K562 (cell line): ENCODE results near the gene B3GAT1. TPM values are rescaled to one million over a fixed set of nuclear protein-coding genes. Genes with fewer than 3 reads are reported as not detected.

Source experiments
- ATAC-seq: fragments of 200-7000 bp; cut with Tn5 transposase; 3 replicates; pipeline ENCODE4 v1.9.1; 2020; ENCODE audit warnings: moderate library complexity
- BruUV-seq: library from RNA; stranded (reverse); fragments of 400-500 nt; replicated peaks from 2 replicates; lab custom pipeline; 2021; lab: Mats Ljungman, UMichigan
- CTCF ChIA-PET: fragments of 300-600 bp; formaldehyde crosslinking; extraction: SDS; loops from one replicate; lab custom pipeline; 2021; ENCODE audit warnings: low intra/inter-chr PET ratio; lab: Yijun Ruan, JAX
- POLR2A ChIA-PET: fragments of 300-600, 350-650 bp; sonication (Branson Sonifier 250); formaldehyde crosslinking; extraction: SDS; loops from one replicate; lab custom pipeline; 2021; ENCODE audit warnings: antibody characterized with exemption, inconsistent platforms; lab: Yijun Ruan, JAX
- DNase-seq, 4 experiments: peaks; one replicate each; pipeline versions ENCODE4 v3.0.0 to v3.0.0-alpha.2; 2011 to 2018; ENCODE audit warnings: low spot score in 3 of 4, mixed read lengths in 3 of 4; ENCODE audit errors: extremely low read depth in 1 of 4
- FAIRE-seq: peaks from 2 replicates; lab custom pipeline; 2011; peaks lifted over from hg19 to GRCh38; lab: Jason Lieb, UNC
- H2AFZ ChIP-seq: 2 replicates; pipeline ENCODE4 v1.6.0; 2011; ENCODE audit warnings: low read depth, low read length, control low read depth, inconsistent platforms
- H3K27ac ChIP-seq: fragments of 200-600 bp; 3 replicates; pipeline ENCODE4 v1.8.0; 2011; ENCODE audit warnings: low read depth, mild to moderate bottlenecking, control low read depth, inconsistent platforms, low read length, moderate library complexity, mixed read lengths; ENCODE audit errors: extremely low read depth
- H3K27me3 ChIP-seq, 2 experiments: fragments of 300-600 bp in 1 of 2; 2 replicates in 1 of 2; 3 replicates in 1 of 2; pipeline versions ENCODE4 v1.6.0 to v1.8.0; 2011; ENCODE audit warnings: inconsistent platforms in 2 of 2, low read length in 2 of 2, mild to moderate bottlenecking in 1 of 2, mixed read lengths in 1 of 2, moderate library complexity in 1 of 2; ENCODE audit not compliant: control insufficient read depth in 2 of 2, insufficient read depth in 2 of 2
- H3K36me3 ChIP-seq: fragments of 300-600 bp; 3 replicates; pipeline ENCODE4 v1.8.0; 2011; ENCODE audit warnings: mild to moderate bottlenecking, low read length, inconsistent platforms; ENCODE audit not compliant: control insufficient read depth, insufficient read depth
- H3K4me1 ChIP-seq, 2 experiments: fragments of 200-600 bp in 1 of 2; replicated peaks in 1 of 2; 2 replicates in 1 of 2; 3 replicates in 1 of 2; pipeline versions ENCODE4 v1.5.1 to v1.8.0; 2011; ENCODE audit warnings: inconsistent platforms in 2 of 2, low read length in 2 of 2, mild to moderate bottlenecking in 1 of 2, mixed read lengths in 1 of 2, moderate library complexity in 1 of 2; ENCODE audit not compliant: control insufficient read depth in 2 of 2, insufficient read depth in 2 of 2
- H3K4me2 ChIP-seq: 2 replicates; pipeline ENCODE4 v1.6.1; 2011; ENCODE audit warnings: low read length, control low read depth, inconsistent platforms, mixed read lengths; ENCODE audit not compliant: insufficient read depth
- H3K4me3 ChIP-seq: fragments of 200-600 bp; sonication (generic), shearing (Covaris generic); 2 replicates; pipeline ENCODE4 v1.5.1; 2016; ENCODE audit warnings: control low read depth, inconsistent platforms
- H3K79me2 ChIP-seq: fragments of 200-600 bp; 3 replicates; pipeline ENCODE4 v1.8.0; 2011; ENCODE audit warnings: low read length, inconsistent platforms; ENCODE audit not compliant: control insufficient read depth, insufficient read depth
- H3K9ac ChIP-seq, 2 experiments: 2 replicates each; pipeline versions ENCODE4 v1.6.0 to v1.6.1; 2011; ENCODE audit warnings: low read depth in 2 of 2, low read length in 2 of 2, control low read depth in 1 of 2, inconsistent platforms in 1 of 2, mild to moderate bottlenecking in 1 of 2, mixed read lengths in 1 of 2; ENCODE audit not compliant: insufficient read depth in 1 of 2
- H3K9me1 ChIP-seq: one replicate; pipeline ENCODE4 v1.6.0; 2011; ENCODE audit warnings: inconsistent platforms, mild to moderate bottlenecking, low read length, moderate library complexity; ENCODE audit not compliant: control insufficient read depth, insufficient read depth
- H3K9me3 ChIP-seq: replicated peaks from 2 replicates; pipeline ENCODE4 v1.5.1; 2011; ENCODE audit warnings: low read depth, low read length, inconsistent platforms; ENCODE audit not compliant: control insufficient read depth, insufficient read depth
- H4K20me1 ChIP-seq: replicated peaks from 2 replicates; pipeline ENCODE4 v1.6.1; 2011; ENCODE audit warnings: low read length, inconsistent platforms, mixed read lengths; ENCODE audit not compliant: control insufficient read depth, insufficient read depth
- SMARCA4 ChIP-seq: fragments of 450-650 bp; IDR thresholded peaks from 2 replicates; pipeline ENCODE4 v1.6.1; 2016
- SRSF9 ChIP-seq: fragments of 200-400 bp; formaldehyde crosslinking; IDR thresholded peaks from 2 replicates; pipeline ENCODE4 v1.6.1; 2017; ENCODE audit warnings: low read depth, low read length, borderline replicate concordance
- TARDBP ChIP-seq: fragments of 450-650 bp; IDR thresholded peaks from 2 replicates; pipeline ENCODE4 v1.6.1; 2016
- THRAP3 ChIP-seq: fragments of 450-650 bp; IDR thresholded peaks from 2 replicates; pipeline ENCODE4 v1.6.1; 2016; ENCODE audit warnings: mild to moderate bottlenecking, inconsistent platforms, borderline replicate concordance
- ZNF57 ChIP-seq: fragments of 450-650 bp; formaldehyde crosslinking; IDR thresholded peaks from 2 replicates; pipeline ENCODE4 v1.4.0; 2020; ENCODE audit warnings: mild to moderate bottlenecking, moderate library complexity
- WGBS: fragments of 100-300 bp; shearing (Covaris generic); methylation state at CpG from one replicate; pipeline ENCODE4 v1.1.6; 2016; ENCODE audit warnings: low coverage, mixed read lengths; ENCODE audit not compliant: insufficient coverage; ENCODE audit errors: missing lambda C conversion rate; 5-methylcytosine and 5-hydroxymethylcytosine counted together
- in situ Hi-C: fragments of 300-500 bp; cut with MboI; formaldehyde crosslinking; loops from 4 replicates; pipeline ENCODE4 v1.15.0; 2018; ENCODE audit warnings: inconsistent platforms, mixed read lengths
- intact Hi-C: fragments of 100-400 bp; cut with micrococcal nuclease; formaldehyde crosslinking; loops from 2 replicates; pipeline ENCODE4 v1.14.2; 2022
- polyA plus RNA-seq, 8 experiments: library from polyadenylated mRNA; depleted of rRNA in 4 of 8; stranded (reverse) in 5 of 8; unstranded in 3 of 8; fragments of >200 nt; fragmentation: Nextera tagmentation in 2 of 8; fragmentation: Illumina TruSeq in 1 of 8; extraction: Ambion mirVana in 2 of 8; extraction: Trizol in 1 of 8; gene quantifications; 2 replicates each; pipeline versions ENCODE4 v1.2.1 to v1.2.3, GENCODE V29; 2011 to 2014; ENCODE audit warnings: inconsistent platforms in 1 of 8, missing spikeins in 1 of 8
- total RNA-seq, 7 experiments: library from RNA; depleted of rRNA in 6 of 7; stranded (reverse); fragments of >200 nt in 6 of 7; fragmentation: Illumina TruSeq in 2 of 7; extraction: Trizol in 2 of 7; gene quantifications; 2 replicates each; pipeline versions ENCODE4 v1.2.1 to v1.2.3, GENCODE V29; 2011 to 2021; ENCODE audit warnings: low replicate concordance in 1 of 7
- TF ChIP-seq, protein P1 (sequence below), 2 experiments: fragments of 200-800 bp in 1 of 2; sonication (Bioruptor generic) in 1 of 2; sonication (generic) in 1 of 2; formaldehyde crosslinking in 1 of 2; IDR thresholded peaks in 1 of 2; conservative IDR thresholded peaks in 1 of 2; 2 replicates each; pipeline versions ENCODE4 v1.5.0 to v1.6.1; 2016 to 2020; ENCODE audit warnings: missing compliant biosample characterization in 1 of 2, missing genetic modification characterization in 1 of 2, missing genetic modification reagents in 1 of 2
- TF ChIP-seq, protein P2 (sequence below): fragments of 250-450 bp; sonication (Bioruptor Pico); IDR thresholded peaks from 2 replicates; pipeline ENCODE4 v1.5.0; 2021; ENCODE audit warnings: mild to moderate bottlenecking, moderate library complexity
- TF ChIP-seq, protein P3 (sequence below): sonication (generic); formaldehyde crosslinking; IDR thresholded peaks from 2 replicates; pipeline ENCODE4 v1.8.1; 2023; ENCODE audit warnings: mild to moderate bottlenecking, missing genetic modification reagents
- TF ChIP-seq, protein P4 (sequence below): fragments of 250-450 bp; sonication (Bioruptor Pico); IDR thresholded peaks from 2 replicates; pipeline ENCODE4 v1.4.0; 2020; ENCODE audit warnings: mild to moderate bottlenecking, moderate library complexity
- TF ChIP-seq, protein P5 (sequence below): fragments of 450-650 bp; IDR thresholded peaks from 2 replicates; pipeline ENCODE4 v1.6.1; 2016; ENCODE audit warnings: mild to moderate bottlenecking

B3GAT1 gene
- total and polyA plus RNA-seq, 9 of the 15 experiments (the other 6 are each of a cell fraction or from before 2014, with no cell fraction given) = 0.01 to 0.53 (median 0.14) TPM; not detected in 1

DNA sequence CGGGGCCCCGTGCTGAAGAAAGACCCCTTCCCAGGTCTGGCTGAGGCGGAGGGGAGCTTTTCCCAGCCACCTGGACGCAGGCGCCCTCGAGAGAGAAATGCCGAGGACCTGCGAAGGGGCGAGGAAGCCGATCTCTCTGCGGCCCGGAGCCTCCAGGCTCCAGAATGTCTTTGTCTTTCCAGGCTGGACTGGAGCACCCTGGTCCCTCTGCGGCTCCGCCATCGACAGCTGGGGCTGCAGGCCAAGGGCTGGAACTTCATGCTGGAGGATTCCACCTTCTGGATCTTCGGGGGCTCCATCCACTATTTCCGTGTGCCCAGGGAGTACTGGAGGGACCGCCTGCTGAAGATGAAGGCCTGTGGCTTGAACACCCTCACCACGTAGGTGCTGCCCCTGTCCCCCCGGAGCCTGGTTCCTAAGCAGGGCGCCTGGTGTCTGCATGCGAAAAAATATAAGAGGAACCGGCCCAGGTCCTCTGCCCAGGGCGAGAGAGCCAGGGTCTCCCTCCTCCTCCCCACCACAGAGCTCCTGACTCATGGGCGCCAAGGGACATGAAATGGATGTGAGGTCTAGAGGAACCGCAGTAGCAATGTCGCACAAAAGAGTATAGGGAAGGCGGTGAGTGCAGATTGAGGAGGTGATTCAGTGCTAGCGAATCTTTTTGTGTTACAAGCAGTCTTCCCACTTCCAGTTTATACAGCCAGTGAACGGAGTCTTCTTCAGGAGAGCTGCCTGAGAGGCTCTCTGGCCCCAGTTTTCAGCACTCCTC is 69.3 kb downstream of the B3GAT1 start:
- 82% methylated on average over 21 of the region's 30 CpGs for WGBS
- H3K27ac ChIP-seq = no peak overlapping the region
- in situ Hi-C loops = no loop called here
- H3K36me3 ChIP-seq = no peaks in the 10 kb centered on the region
- POLR2A ChIA-PET = no interaction called here
- no peaks in the 10 kb centered on the region for H3K9me1 ChIP-seq
- ATAC-seq (no peak), DNase-seq (no peak), FAIRE-seq (no peak)
- H3K9ac ChIP-seq = no peak overlapping the region
- no peaks in the 10 kb centered on the region for H3K9me3 ChIP-seq
- no peak overlapping the region for H2AFZ ChIP-seq
- H3K79me2 ChIP-seq = no peaks in the 10 kb centered on the region
- no peaks in the 10 kb centered on the region for H3K27me3 ChIP-seq
- CTCF ChIA-PET = no interaction called here
- H3K4me2 ChIP-seq = no peak overlapping the region
- no TSS peak for BruUV-seq
- H3K4me3 ChIP-seq = no peak overlapping the region
- intact Hi-C loops = no loop called here
- no peaks in the 10 kb centered on the region; a peak in 1 of 5 replicates for H3K4me1 ChIP-seq
- H4K20me1 ChIP-seq = no peaks in the 10 kb centered on the region
- TF ChIP-seq SMARCA4 (no peak), SRSF9 (no peak), THRAP3 (no peak), TARDBP (no peak), ZNF57 (CRISPR knock-in tag) (no peak)
- TF ChIP-seq, protein P1, sequence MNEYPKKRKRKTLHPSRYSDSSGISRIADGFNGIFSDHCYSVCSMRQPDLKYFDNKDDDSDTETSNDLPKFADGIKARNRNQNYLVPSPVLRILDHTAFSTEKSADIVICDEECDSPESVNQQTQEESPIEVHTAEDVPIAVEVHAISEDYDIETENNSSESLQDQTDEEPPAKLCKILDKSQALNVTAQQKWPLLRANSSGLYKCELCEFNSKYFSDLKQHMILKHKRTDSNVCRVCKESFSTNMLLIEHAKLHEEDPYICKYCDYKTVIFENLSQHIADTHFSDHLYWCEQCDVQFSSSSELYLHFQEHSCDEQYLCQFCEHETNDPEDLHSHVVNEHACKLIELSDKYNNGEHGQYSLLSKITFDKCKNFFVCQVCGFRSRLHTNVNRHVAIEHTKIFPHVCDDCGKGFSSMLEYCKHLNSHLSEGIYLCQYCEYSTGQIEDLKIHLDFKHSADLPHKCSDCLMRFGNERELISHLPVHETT (CRISPR knock-in tag; conservative IDR thresholded peaks at IDR 0.05 in 1 of 2, IDR thresholded peaks at IDR 0.05 in 1 of 2) = no peak
- TF ChIP-seq, protein P2, sequence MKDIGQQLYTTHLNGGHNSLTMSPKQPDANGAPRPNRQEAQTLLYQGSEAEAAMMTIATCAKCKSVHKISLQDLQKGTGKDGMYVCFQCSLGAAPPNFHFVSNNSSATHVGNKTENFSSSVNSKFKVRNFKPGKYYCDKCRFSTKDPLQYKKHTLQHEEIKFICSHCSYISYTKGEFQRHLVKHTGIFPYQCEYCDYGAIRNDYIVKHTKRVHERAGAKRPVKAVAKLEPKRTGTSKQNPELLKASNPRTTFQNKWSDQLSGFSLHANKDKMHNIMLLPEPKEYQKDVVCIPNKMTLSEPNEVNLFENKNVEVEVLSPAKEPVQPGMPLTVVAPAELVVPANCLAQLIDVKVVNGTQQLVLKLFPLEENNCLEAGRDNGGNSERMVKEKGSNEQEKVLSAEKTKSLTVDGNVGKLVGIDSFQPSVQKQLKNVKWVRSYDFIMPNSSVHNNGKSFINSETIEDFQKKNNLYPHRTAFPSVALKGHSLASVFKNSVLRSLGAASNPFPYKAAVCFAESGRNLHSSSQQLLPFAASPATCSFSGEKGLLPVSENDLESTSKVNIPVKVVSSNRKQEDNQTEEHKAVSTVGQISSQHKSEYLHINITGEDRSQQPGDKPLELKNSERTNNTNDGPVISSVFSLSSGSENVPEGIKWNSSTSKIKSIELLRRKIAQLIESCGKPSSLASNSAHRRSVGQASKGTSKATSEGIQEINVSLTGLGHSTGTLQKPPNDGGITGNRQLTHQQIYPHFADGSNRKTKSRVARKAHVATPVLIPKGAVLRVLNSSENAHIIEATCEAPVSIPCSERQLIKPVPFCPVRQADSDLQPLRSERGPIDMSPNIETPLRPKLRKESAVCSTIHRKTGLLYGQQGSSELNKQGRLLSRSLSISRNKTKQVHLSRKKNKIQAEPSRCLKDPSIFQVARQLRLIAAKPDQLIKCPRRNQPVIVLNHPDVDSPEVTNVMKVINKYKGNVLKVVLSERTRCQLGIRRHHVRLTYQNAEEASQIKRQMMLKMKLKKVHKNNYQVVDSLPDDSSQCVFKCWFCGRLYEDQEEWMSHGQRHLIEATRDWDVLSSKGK = no peak
- TF ChIP-seq, protein P3, sequence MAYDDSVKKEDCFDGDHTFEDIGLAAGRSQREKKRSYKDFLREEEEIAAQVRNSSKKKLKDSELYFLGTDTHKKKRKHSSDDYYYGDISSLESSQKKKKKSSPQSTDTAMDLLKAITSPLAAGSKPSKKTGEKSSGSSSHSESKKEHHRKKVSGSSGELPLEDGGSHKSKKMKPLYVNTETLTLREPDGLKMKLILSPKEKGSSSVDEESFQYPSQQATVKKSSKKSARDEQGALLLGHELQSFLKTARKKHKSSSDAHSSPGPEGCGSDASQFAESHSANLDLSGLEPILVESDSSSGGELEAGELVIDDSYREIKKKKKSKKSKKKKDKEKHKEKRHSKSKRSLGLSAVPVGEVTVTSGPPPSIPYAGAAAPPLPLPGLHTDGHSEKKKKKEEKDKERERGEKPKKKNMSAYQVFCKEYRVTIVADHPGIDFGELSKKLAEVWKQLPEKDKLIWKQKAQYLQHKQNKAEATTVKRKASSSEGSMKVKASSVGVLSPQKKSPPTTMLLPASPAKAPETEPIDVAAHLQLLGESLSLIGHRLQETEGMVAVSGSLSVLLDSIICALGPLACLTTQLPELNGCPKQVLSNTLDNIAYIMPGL (CRISPR knock-in tag) = no peak
- TF ChIP-seq, protein P4, sequence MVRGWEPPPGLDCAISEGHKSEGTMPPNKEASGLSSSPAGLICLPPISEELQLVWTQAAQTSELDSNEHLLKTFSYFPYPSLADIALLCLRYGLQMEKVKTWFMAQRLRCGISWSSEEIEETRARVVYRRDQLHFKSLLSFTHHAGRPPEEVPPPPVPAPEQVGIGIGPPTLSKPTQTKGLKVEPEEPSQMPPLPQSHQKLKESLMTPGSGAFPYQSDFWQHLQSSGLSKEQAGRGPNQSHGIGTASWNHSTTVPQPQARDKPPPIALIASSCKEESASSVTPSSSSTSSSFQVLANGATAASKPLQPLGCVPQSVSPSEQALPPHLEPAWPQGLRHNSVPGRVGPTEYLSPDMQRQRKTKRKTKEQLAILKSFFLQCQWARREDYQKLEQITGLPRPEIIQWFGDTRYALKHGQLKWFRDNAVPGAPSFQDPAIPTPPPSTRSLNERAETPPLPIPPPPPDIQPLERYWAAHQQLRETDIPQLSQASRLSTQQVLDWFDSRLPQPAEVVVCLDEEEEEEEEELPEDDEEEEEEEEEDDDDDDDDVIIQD (CRISPR knock-in tag) = no peak
- TF ChIP-seq, protein P5, sequence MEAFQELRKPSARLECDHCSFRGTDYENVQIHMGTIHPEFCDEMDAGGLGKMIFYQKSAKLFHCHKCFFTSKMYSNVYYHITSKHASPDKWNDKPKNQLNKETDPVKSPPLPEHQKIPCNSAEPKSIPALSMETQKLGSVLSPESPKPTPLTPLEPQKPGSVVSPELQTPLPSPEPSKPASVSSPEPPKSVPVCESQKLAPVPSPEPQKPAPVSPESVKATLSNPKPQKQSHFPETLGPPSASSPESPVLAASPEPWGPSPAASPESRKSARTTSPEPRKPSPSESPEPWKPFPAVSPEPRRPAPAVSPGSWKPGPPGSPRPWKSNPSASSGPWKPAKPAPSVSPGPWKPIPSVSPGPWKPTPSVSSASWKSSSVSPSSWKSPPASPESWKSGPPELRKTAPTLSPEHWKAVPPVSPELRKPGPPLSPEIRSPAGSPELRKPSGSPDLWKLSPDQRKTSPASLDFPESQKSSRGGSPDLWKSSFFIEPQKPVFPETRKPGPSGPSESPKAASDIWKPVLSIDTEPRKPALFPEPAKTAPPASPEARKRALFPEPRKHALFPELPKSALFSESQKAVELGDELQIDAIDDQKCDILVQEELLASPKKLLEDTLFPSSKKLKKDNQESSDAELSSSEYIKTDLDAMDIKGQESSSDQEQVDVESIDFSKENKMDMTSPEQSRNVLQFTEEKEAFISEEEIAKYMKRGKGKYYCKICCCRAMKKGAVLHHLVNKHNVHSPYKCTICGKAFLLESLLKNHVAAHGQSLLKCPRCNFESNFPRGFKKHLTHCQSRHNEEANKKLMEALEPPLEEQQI = no peak
